Testis (tissue), 2 donors: ENCODE measurements around the gene DGKH.

Source experiments
- CTCF ChIP-seq, 3 experiments: fragments of 450-650 bp in 2 of 3; fragments of 200-600 bp in 1 of 3; sonication (generic) in 1 of 3; IDR thresholded peaks; one replicate each; pipeline ENCODE4 v1.5.1; 2016 to 2019; ENCODE audit warnings: antibody characterized with exemption in 3 of 3, mild to moderate bottlenecking in 2 of 3, moderate library complexity in 1 of 3
- POLR2A ChIP-seq: fragments of 450-650 bp; IDR thresholded peaks from one replicate; pipeline ENCODE4 v1.6.1; 2017; ENCODE audit warnings: antibody characterized with exemption, mild to moderate bottlenecking, moderate library complexity

GRCh38 chr13:42129033-42129432 lies 80.6 kb downstream of the DGKH start:
- TF ChIP-seq CTCF (IDR thresholded peaks at IDR 0.05) (no peak), POLR2A (no peak)
